MM.1S (cell line): Measurements from ENCODE around the gene SDCBP2.

Source experiments
- EZH2 ChIP-seq: fragments of 300-600 bp; sonication (generic); optimal IDR thresholded peaks from 2 replicates; pipeline ENCODE3; 2017; ENCODE audit warnings: low read depth, mild to moderate bottlenecking, antibody characterized with exemption, low read length, mixed read lengths
- EZH2phosphoT487 ChIP-seq: fragments of 300-600 bp; sonication (generic); IDR thresholded peaks from 2 replicates; pipeline ENCODE4 v1.6.1; 2018; ENCODE audit warnings: antibody characterized with exemption, low read length
- TF ChIP-seq, protein P1 (sequence below): fragments of 300-600 bp; sonication (generic); IDR thresholded peaks from 2 replicates; pipeline ENCODE4 v1.5.1; 2016; ENCODE audit warnings: antibody characterized with exemption, low read length, mixed read lengths

DNA sequence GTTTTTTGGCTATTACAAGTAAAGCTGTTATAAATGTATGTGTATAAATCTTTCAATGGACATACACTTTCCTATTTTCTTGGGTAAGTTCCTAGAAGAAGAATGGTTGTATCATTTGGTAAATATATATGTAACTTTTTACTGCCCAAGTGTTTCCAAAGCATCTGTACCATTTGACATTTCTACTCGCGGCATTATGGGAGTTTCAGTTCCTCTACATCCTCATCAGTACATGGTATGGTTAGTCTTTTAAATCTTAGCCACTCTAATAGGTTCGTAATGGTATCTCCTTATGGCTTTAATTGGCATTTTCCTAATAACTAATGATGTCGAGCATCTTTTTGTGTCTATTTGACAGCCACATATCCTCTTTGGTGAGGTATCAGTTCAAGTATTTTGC, 49.9 kb downstream of the SDCBP2 start:
- TF ChIP-seq EZH2, result no peak
- TF ChIP-seq, protein P1, sequence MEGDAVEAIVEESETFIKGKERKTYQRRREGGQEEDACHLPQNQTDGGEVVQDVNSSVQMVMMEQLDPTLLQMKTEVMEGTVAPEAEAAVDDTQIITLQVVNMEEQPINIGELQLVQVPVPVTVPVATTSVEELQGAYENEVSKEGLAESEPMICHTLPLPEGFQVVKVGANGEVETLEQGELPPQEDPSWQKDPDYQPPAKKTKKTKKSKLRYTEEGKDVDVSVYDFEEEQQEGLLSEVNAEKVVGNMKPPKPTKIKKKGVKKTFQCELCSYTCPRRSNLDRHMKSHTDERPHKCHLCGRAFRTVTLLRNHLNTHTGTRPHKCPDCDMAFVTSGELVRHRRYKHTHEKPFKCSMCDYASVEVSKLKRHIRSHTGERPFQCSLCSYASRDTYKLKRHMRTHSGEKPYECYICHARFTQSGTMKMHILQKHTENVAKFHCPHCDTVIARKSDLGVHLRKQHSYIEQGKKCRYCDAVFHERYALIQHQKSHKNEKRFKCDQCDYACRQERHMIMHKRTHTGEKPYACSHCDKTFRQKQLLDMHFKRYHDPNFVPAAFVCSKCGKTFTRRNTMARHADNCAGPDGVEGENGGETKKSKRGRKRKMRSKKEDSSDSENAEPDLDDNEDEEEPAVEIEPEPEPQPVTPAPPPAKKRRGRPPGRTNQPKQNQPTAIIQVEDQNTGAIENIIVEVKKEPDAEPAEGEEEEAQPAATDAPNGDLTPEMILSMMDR, result no peak
- TF ChIP-seq EZH2phosphoT487, result no peak
